GM21576 (cell line): ENCODE results near the gene PCDHB9.
"Not testable (repeated sequence)": the region's sequence is repeated elsewhere in the genome, so short reads cannot be mapped to it uniquely, and the experiment has no call there.

ENCODE experiments used
- ATAC-seq: cut with Tn5 transposase; IDR thresholded peaks from one replicate; pipeline ENCODE4 v1.9.1; 2021; ENCODE audit warnings: mild to moderate bottlenecking, moderate library complexity; ENCODE audit not compliant: unreplicated experiment

PCDHB9 gene

DNA sequence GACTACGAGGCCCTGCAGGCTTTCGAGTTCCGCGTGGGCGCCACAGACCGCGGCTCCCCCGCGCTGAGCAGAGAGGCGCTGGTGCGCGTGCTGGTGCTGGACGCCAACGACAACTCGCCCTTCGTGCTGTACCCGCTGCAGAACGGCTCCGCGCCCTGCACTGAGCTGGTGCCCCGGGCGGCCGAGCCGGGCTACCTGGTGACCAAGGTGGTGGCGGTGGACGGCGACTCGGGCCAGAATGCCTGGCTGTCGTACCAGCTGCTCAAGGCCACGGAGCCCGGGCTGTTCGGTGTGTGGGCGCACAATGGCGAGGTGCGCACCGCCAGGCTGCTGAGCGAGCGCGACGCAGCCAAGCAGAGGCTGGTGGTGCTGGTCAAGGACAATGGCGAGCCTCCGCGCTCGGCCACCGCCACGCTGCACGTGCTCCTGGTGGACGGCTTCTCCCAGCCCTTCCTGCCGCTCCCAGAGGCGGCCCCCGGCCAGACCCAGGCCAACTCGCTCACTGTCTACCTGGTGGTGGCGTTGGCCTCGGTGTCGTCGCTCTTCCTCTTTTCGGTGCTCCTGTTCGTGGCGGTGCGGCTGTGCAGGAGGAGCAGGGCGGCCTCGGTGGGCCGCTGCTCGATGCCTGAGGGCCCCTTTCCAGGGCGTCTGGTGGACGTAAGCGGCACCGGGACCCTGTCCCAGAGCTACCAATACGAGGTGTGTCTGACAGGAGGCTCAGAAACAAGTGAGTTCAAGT is 2.7 kb upstream of the PCDHB9 start:
- not testable (repeated sequence) for ATAC-seq

DNA sequence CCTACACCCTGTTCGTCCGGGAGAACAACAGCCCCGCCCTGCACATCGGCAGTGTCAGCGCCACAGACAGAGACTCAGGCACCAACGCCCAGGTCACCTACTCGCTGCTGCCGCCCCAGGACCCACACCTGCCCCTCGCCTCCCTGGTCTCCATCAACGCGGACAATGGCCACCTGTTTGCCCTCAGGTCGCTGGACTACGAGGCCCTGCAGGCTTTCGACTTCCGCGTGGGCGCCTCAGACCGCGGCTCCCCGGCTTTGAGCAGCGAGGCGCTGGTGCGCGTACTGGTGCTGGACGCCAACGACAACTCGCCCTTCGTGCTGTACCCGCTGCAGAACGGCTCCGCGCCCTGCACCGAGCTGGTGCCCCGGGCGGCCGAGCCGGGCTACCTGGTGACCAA is 1.7 kb downstream of the PCDHB9 start:
- ATAC-seq = not testable (repeated sequence)

GRCh38 chr5:141189131-141189530 is 2.2 kb downstream of the PCDHB9 start:
- ATAC-seq = not testable (repeated sequence)

GRCh38 chr5:141192110-141192725 is 5.3 kb downstream of the PCDHB9 start, which contains the start of gene PCDHB10:
PCDHB10 (plus strand) TSS chr5:141192353; CDS start chr5:141192553, 200 bp downstream.
- ATAC-seq = no peak

GRCh38 chr5:141194332-141194731 is 7.4 kb downstream of the PCDHB9 start:
- ATAC-seq = not testable (repeated sequence)

GRCh38 chr5:141196363-141196762 is 9.4 kb downstream of the PCDHB9 start:
- ATAC-seq = no peak

- ATAC-seq = no peak
Measured at GRCh38 chr5:141199359-141200235, 12.6 kb downstream of the PCDHB9 start, which contains the start of gene PCDHB11. PCDHB11 (plus strand) TSS chr5:141199627; CDS start chr5:141199775, 148 bp downstream.

DNA sequence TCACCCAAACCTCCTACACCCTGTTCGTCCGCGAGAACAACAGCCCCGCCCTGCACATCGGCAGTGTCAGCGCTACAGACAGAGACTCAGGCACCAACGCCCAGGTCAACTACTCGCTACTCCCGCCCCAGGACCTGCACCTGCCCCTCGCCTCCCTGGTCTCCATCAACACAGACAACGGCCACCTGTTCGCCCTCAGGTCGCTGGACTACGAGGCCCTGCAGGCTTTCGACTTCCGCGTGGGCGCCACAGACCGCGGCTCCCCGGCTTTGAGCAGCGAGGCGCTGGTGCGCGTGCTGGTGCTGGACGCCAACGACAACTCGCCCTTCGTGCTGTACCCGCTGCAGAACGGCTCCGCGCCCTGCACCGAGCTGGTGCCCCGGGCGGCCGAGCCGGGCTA is 14.2 kb downstream of the PCDHB9 start:
- not testable (repeated sequence) for ATAC-seq

DNA sequence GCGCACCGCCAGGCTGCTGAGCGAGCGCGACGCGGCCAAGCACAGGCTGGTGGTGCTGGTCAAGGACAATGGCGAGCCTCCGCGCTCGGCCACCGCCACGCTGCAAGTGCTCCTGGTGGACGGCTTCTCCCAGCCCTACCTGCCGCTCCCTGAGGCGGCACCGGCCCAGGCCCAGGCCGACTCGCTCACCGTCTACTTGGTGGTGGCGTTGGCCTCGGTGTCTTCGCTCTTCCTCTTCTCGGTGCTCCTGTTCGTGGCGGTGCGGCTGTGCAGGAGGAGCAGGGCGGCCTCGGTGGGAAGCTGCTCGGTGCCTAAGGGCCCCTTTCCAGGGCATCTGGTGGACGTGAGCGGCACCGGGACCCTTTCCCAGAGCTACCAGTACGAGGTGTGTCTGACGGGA is 14.7 kb downstream of the PCDHB9 start:
- not testable (repeated sequence) for ATAC-seq

DNA sequence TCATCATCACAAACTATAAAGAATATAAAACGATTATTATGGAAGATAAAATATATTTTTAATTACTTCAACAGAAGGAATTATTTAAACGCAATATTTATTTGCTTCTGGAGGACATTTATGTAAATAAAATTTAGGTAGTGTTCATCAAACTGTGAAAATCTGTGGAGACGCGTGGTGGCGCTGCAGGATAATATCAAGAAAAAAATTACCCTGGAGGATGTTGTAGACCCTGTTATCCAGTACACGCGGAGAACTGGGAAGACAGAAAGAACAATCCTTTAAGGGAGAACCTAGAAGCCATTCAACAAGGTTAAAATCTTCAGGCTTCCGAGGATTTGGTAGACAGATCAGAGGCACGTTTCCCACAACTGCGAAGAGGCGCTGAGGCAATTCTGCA is 21.5 kb downstream of the PCDHB9 start, which contains the start of gene PCDHB12:
PCDHB12 (plus strand) TSS at position 242 of the 400 bp plus-strand sequence. CDS start 189 bp downstream, outside the sequence.
- ATAC-seq = no peak

- not testable (repeated sequence) for ATAC-seq
Measured at GRCh38 chr5:141210281-141210680, 23.3 kb downstream of the PCDHB9 start.

DNA sequence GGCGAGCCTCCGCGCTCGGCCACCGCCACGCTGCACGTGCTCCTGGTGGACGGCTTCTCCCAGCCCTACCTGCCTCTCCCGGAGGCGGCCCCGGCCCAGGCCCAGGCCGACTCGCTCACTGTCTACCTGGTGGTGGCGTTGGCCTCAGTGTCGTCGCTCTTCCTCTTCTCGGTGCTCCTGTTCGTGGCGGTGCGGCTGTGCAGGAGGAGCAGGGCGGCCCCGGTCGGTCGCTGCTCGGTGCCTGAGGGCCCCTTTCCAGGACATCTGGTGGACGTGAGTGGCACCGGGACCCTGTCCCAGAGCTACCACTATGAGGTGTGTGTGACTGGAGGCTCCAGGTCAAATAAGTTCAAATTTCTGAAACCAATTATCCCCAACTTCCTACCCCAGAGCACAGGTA is 23.9 kb downstream of the PCDHB9 start:
- not testable (repeated sequence) for ATAC-seq

DNA sequence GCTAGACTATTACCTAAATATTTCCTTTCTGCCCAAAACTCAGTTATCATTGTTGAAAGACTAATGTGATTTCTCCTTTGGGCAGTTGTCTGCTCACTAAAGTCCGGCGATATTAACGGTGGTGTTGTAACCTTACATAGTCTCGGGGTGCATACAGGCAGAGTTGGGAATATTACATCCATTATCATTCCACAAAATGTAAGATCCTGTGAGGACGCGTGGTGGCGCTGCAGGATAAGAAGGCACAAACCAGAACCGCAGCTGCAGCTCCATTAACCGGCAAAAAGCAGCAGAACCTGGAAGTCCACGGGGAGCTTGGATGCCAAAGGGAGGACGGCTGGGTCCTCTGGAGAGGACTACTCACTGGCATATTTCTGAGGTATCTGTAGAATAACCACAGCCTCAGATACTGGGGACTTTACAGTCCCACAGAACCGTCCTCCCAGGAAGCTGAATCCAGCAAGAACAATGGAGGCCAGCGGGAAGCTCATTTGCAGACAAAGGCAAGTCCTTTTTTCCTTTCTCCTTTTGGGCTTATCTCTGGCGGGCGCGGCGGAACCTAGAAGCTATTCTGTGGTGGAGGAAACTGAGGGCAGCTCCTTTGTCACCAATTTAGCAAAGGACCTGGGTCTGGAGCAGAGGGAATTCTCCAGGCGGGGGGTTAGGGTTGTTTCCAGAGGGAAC is 26.8 kb downstream of the PCDHB9 start, which contains the start of gene PCDHB13:
PCDHB13 (plus strand) TSS at position 264 of the 684 bp plus-strand sequence; CDS start at position 469, 205 bp downstream.
- ATAC-seq = not testable (repeated sequence)

DNA sequence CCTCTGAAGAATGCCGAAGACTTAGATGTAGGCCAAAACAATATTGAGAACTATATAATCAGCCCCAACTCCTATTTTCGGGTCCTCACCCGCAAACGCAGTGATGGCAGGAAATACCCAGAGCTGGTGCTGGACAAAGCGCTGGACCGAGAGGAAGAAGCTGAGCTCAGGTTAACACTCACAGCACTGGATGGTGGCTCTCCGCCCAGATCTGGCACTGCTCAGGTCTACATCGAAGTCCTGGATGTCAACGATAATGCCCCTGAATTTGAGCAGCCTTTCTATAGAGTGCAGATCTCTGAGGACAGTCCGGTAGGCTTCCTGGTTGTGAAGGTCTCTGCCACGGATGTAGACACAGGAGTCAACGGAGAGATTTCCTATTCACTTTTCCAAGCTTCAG is 27.6 kb downstream of the PCDHB9 start:
- not testable (repeated sequence) for ATAC-seq

DNA sequence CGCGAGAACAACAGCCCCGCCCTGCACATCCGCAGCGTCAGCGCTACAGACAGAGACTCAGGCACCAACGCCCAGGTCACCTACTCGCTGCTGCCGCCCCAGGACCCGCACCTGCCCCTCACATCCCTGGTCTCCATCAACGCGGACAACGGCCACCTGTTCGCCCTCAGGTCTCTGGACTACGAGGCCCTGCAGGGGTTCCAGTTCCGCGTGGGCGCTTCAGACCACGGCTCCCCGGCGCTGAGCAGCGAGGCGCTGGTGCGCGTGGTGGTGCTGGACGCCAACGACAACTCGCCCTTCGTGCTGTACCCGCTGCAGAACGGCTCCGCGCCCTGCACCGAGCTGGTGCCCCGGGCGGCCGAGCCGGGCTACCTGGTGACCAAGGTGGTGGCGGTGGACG is 28.5 kb downstream of the PCDHB9 start:
- not testable (repeated sequence) for ATAC-seq

DNA sequence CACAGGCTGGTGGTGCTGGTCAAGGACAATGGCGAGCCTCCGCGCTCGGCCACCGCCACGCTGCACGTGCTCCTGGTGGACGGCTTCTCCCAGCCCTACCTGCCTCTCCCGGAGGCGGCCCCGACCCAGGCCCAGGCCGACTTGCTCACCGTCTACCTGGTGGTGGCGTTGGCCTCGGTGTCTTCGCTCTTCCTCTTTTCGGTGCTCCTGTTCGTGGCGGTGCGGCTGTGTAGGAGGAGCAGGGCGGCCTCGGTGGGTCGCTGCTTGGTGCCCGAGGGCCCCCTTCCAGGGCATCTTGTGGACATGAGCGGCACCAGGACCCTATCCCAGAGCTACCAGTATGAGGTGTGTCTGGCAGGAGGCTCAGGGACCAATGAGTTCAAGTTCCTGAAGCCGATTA is 29.1 kb downstream of the PCDHB9 start:
- not testable (repeated sequence) for ATAC-seq

- ATAC-seq = no peak
Measured at GRCh38 chr5:141223112-141223783, 36.3 kb downstream of the PCDHB9 start, which contains the start of gene PCDHB14. PCDHB14 (plus strand) TSS chr5:141223343; CDS start chr5:141223506, 163 bp downstream.

GRCh38 chr5:141224844-141225243 is 37.9 kb downstream of the PCDHB9 start:
- not testable (repeated sequence) for ATAC-seq

DNA sequence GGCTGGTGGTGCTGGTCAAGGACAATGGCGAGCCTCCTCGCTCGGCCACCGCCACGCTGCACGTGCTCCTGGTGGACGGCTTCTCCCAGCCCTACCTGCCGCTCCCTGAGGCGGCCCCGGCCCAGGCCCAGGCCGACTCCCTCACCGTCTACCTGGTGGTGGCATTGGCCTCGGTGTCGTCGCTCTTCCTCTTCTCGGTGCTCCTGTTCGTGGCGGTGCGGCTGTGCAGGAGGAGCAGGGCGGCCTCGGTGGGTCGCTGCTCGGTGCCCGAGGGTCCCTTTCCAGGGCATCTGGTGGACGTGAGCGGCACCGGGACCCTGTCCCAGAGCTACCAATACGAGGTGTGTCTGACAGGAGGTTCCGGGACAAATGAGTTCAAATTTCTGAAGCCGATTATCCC is 38.5 kb downstream of the PCDHB9 start:
- ATAC-seq = not testable (repeated sequence)
